Liver (tissue), 9 donors: ENCODE measurements around the gene MED4. TPM values are rescaled to one million over a fixed set of nuclear protein-coding genes. Genes with fewer than 3 reads are reported as not detected.
A peak's percentile ranks its signal among the peaks of the same experiment; 100 is the strongest.

ENCODE experiments used
- DNase-seq: peaks from one replicate; pipeline ENCODE4 v3.0.0-alpha.2; 2017; ENCODE audit warnings: low spot score
- H3K27ac ChIP-seq, 2 donors: one replicate each; pipeline ENCODE4 v1.7.0; 2013; ENCODE audit warnings: inconsistent platforms in 2 of 2, low read length in 2 of 2, control low read depth in 1 of 2, low read depth in 1 of 2, mild to moderate bottlenecking in 1 of 2
- H3K27me3 ChIP-seq, 4 donors: one replicate each; pipeline versions ENCODE4 v1.6.1 to v1.7.0; 2013; ENCODE audit warnings: low read length in 3 of 4, inconsistent platforms in 1 of 4, mild to moderate bottlenecking in 1 of 4, moderate library complexity in 1 of 4; ENCODE audit not compliant: control insufficient read depth in 4 of 4, insufficient read depth in 4 of 4
- H3K36me3 ChIP-seq, 4 donors: one replicate each; pipeline versions ENCODE4 v1.6.1 to v1.7.0; 2013; ENCODE audit warnings: low read length in 3 of 4, mild to moderate bottlenecking in 3 of 4, low read depth in 1 of 4, moderate library complexity in 1 of 4; ENCODE audit not compliant: control insufficient read depth in 4 of 4, insufficient read depth in 3 of 4
- H3K4me1 ChIP-seq, 4 donors: one replicate each; pipeline versions ENCODE4 v1.6.1 to v1.7.0; 2013; ENCODE audit warnings: low read length in 3 of 4, mild to moderate bottlenecking in 3 of 4, moderate library complexity in 1 of 4; ENCODE audit not compliant: control insufficient read depth in 4 of 4, insufficient read depth in 4 of 4
- H3K4me3 ChIP-seq, 3 donors: one replicate each; pipeline versions ENCODE4 v1.6.1 to v1.7.0; 2013; ENCODE audit warnings: low read length in 3 of 3, control low read depth in 1 of 3, low read depth in 1 of 3, mild to moderate bottlenecking in 1 of 3
- H3K9ac ChIP-seq, 2 donors: one replicate each; pipeline ENCODE4 v1.7.0; 2013; ENCODE audit warnings: low read length in 2 of 2, mild to moderate bottlenecking in 2 of 2, moderate library complexity in 2 of 2, control low read depth in 1 of 2, low read depth in 1 of 2
- H3K9me3 ChIP-seq, 4 donors: one replicate each; pipeline versions ENCODE4 v1.6.1 to v1.7.0; 2013; ENCODE audit warnings: low read length in 3 of 4; ENCODE audit not compliant: control insufficient read depth in 4 of 4
- EGR1 ChIP-seq, 2 donors: IDR thresholded peaks; 2 replicates each; pipeline ENCODE4 v1.6.1; 2016 to 2018; ENCODE audit warnings: antibody characterized with exemption in 2 of 2, low read depth in 2 of 2
- FOXA1 ChIP-seq: IDR thresholded peaks from 2 replicates; pipeline ENCODE4 v1.6.1; 2016; ENCODE audit warnings: antibody characterized with exemption
- FOXA2 ChIP-seq: IDR thresholded peaks from 2 replicates; pipeline ENCODE4 v1.6.1; 2016; ENCODE audit warnings: antibody characterized with exemption
- GABPA ChIP-seq, 2 donors: IDR thresholded peaks in 1 of 2; conservative IDR thresholded peaks in 1 of 2; 2 replicates each; pipeline ENCODE4 v1.6.1; 2016; ENCODE audit warnings: antibody characterized with exemption in 2 of 2, mild to moderate bottlenecking in 1 of 2, moderate library complexity in 1 of 2
- HNF4A ChIP-seq, 2 donors: conservative IDR thresholded peaks; 2 replicates each; pipeline ENCODE4 v1.6.1; 2016; ENCODE audit warnings: antibody characterized with exemption in 2 of 2, mild to moderate bottlenecking in 2 of 2
- HNF4G ChIP-seq: IDR thresholded peaks from 2 replicates; pipeline ENCODE4 v1.6.1; 2016; ENCODE audit warnings: antibody characterized with exemption
- JUND ChIP-seq, 2 donors: IDR thresholded peaks; 2 replicates each; pipeline ENCODE4 v1.6.1; 2016; ENCODE audit warnings: antibody characterized with exemption in 2 of 2
- NR2F2 ChIP-seq: IDR thresholded peaks from 2 replicates; pipeline ENCODE4 v1.6.1; 2016; ENCODE audit warnings: antibody characterized with exemption
- RAD21 ChIP-seq, 2 donors: IDR thresholded peaks; 2 replicates each; pipeline ENCODE4 v1.6.1; 2016; ENCODE audit warnings: antibody characterized with exemption in 2 of 2, mild to moderate bottlenecking in 2 of 2
- RXRA ChIP-seq, 2 donors: IDR thresholded peaks; 2 replicates each; pipeline ENCODE4 v1.6.1; 2017 to 2018; ENCODE audit warnings: antibody characterized with exemption in 2 of 2, mild to moderate bottlenecking in 1 of 2
- SP1 ChIP-seq: IDR thresholded peaks from 2 replicates; pipeline ENCODE4 v1.6.1; 2018; ENCODE audit warnings: antibody characterized with exemption, mild to moderate bottlenecking
- TAF1 ChIP-seq: conservative IDR thresholded peaks from 2 replicates; pipeline ENCODE4 v1.6.1; 2016; ENCODE audit warnings: antibody characterized with exemption, mild to moderate bottlenecking
- YY1 ChIP-seq: IDR thresholded peaks from 2 replicates; pipeline ENCODE4 v1.6.1; 2016; ENCODE audit warnings: antibody characterized with exemption, mild to moderate bottlenecking
- WGBS: extraction: QIAGEN DNeasy Blood & Tissue Kit; methylation state at CpG from one replicate; pipeline ENCODE4 v1.1.7; 2013; 5-methylcytosine and 5-hydroxymethylcytosine counted together
- polyA plus RNA-seq, 2 donors: library from polyadenylated mRNA; stranded (reverse) in 1 of 2; unstranded in 1 of 2; fragments of 200-250 nt in 1 of 2; fragments of >200 nt in 1 of 2; fragmentation: Nextera tagmentation in 1 of 2; extraction: Ambion mirVana in 1 of 2; gene quantifications; one replicate each; pipeline versions ENCODE4 v1.2.1 to v1.2.3, GENCODE V29; 2013 to 2015
- total RNA-seq, 2 donors: library from RNA; depleted of rRNA; stranded (reverse); fragments of >200 nt; gene quantifications; one replicate each; pipeline ENCODE4 v1.2.3, GENCODE V29; 2014
- TF ChIP-seq, protein P1 (sequence below): fragments of 150-350 bp; IDR thresholded peaks from 2 replicates; pipeline ENCODE4 v1.5.1; 2017; ENCODE audit warnings: improper control_type of control experiment, low read depth, low read length; ENCODE audit not compliant: missing input control
- TF ChIP-seq, protein P2 (sequence below): IDR thresholded peaks from 2 replicates; pipeline ENCODE4 v1.6.1; 2016; ENCODE audit warnings: antibody characterized with exemption
- TF ChIP-seq, protein P3 (sequence below): IDR thresholded peaks from 2 replicates; pipeline ENCODE4 v1.6.1; 2016; ENCODE audit warnings: antibody characterized with exemption
- TF ChIP-seq, protein P4 (sequence below): IDR thresholded peaks from 2 replicates; pipeline ENCODE4 v1.6.1; 2016; ENCODE audit warnings: antibody characterized with exemption
- TF ChIP-seq, protein P5 (sequence below): IDR thresholded peaks from 2 replicates; pipeline ENCODE4 v1.6.1; 2016; ENCODE audit warnings: antibody characterized with exemption, mild to moderate bottlenecking
- donor health status: healthy.
- donor health status: healthy.
- donor health status: healthy.
- donor health status: healthy.
- donor health status: healthy.

The MED4 gene
- total and polyA plus RNA-seq, 4 donors, result 18.2 to 32.4 (median 22.6) TPM

DNA sequence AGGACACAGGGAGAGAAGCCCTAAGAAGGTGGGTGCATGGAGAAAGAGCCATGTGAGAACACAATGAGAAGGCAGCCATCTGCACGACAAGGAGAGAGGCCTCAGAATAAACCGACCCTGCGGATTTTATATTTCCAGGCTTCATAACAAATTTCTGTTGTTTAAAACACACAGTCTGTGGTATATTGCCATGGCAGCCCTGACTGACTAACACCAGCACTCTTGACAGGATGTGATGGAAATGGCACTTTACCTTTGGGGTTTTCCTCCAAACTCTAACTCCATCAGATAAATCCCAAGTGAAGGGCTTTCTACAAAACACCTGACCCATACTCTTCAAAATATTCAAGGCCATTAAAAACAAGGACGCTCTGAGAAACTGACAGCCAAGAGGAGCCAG, 13.2 kb upstream of the MED4 start (continued):
- TF ChIP-seq, protein P1, sequence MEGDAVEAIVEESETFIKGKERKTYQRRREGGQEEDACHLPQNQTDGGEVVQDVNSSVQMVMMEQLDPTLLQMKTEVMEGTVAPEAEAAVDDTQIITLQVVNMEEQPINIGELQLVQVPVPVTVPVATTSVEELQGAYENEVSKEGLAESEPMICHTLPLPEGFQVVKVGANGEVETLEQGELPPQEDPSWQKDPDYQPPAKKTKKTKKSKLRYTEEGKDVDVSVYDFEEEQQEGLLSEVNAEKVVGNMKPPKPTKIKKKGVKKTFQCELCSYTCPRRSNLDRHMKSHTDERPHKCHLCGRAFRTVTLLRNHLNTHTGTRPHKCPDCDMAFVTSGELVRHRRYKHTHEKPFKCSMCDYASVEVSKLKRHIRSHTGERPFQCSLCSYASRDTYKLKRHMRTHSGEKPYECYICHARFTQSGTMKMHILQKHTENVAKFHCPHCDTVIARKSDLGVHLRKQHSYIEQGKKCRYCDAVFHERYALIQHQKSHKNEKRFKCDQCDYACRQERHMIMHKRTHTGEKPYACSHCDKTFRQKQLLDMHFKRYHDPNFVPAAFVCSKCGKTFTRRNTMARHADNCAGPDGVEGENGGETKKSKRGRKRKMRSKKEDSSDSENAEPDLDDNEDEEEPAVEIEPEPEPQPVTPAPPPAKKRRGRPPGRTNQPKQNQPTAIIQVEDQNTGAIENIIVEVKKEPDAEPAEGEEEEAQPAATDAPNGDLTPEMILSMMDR, result no peak
- no peak for TF ChIP-seq RAD21 (IDR thresholded peaks at IDR 0.05)
- no peak for TF ChIP-seq HNF4G
- TF ChIP-seq GABPA (IDR thresholded peaks at IDR 0.05 in 1 of 2, conservative IDR thresholded peaks at IDR 0.05 in 1 of 2), result no peak
- no peak for TF ChIP-seq NR2F2
- no peak for TF ChIP-seq YY1
- TF ChIP-seq, protein P2, sequence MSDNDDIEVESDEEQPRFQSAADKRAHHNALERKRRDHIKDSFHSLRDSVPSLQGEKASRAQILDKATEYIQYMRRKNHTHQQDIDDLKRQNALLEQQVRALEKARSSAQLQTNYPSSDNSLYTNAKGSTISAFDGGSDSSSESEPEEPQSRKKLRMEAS, result no peak
- TF ChIP-seq TAF1, result no peak

DNA sequence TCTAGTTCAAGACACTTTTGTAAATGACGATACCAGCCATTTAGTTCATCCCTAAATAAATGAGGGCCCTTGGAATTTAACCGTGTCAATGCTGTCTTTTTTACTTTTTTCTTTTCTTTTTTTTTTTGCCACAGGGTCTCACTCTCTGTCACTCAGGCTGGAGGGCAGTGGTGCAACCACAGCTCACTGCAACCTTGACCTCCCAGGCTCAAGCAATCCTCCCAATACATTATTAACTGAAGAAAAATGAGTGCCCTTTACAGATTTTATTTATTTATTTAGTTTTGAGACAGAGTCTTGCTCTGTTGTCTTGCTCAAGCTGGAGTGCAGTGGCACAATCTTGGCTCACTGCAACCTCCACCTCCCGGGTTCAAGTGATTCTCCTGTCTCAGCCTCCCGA, 2.9 kb upstream of the MED4 start:
- 90% methylated on average over 4 of the region's 4 CpGs for WGBS
- peaks cover 4 to 33% (median 25%) of the 10 kb centered on the region in 4 donors for H3K4me1 ChIP-seq
- H3K4me3 ChIP-seq, result no peak overlapping the region
- no peak overlapping the region for H3K9ac ChIP-seq
- H3K27me3 ChIP-seq, result no peaks in the 10 kb centered on the region
- H3K36me3 ChIP-seq, result no peaks in the 10 kb centered on the region
- no peaks in the 10 kb centered on the region for H3K9me3 ChIP-seq
- no peak for DNase-seq
- TF ChIP-seq, protein P3, sequence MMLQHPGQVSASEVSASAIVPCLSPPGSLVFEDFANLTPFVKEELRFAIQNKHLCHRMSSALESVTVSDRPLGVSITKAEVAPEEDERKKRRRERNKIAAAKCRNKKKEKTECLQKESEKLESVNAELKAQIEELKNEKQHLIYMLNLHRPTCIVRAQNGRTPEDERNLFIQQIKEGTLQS, result no peak
- TF ChIP-seq RXRA (IDR thresholded peaks at IDR 0.05), result no peak
- TF ChIP-seq, protein P2, result no peak
- TF ChIP-seq HNF4G, result no peak
- TF ChIP-seq FOXA1, result no peak
- TF ChIP-seq, protein P4, sequence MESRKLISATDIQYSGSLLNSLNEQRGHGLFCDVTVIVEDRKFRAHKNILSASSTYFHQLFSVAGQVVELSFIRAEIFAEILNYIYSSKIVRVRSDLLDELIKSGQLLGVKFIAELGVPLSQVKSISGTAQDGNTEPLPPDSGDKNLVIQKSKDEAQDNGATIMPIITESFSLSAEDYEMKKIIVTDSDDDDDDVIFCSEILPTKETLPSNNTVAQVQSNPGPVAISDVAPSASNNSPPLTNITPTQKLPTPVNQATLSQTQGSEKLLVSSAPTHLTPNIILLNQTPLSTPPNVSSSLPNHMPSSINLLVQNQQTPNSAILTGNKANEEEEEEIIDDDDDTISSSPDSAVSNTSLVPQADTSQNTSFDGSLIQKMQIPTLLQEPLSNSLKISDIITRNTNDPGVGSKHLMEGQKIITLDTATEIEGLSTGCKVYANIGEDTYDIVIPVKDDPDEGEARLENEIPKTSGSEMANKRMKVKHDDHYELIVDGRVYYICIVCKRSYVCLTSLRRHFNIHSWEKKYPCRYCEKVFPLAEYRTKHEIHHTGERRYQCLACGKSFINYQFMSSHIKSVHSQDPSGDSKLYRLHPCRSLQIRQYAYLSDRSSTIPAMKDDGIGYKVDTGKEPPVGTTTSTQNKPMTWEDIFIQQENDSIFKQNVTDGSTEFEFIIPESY, result no peak
- no peak for TF ChIP-seq GABPA (IDR thresholded peaks at IDR 0.05 in 1 of 2, conservative IDR thresholded peaks at IDR 0.05 in 1 of 2)
- TF ChIP-seq RAD21 (IDR thresholded peaks at IDR 0.05), result no peak
- TF ChIP-seq TAF1, result no peak
- no peak overlapping the region for H3K27ac ChIP-seq

DNA sequence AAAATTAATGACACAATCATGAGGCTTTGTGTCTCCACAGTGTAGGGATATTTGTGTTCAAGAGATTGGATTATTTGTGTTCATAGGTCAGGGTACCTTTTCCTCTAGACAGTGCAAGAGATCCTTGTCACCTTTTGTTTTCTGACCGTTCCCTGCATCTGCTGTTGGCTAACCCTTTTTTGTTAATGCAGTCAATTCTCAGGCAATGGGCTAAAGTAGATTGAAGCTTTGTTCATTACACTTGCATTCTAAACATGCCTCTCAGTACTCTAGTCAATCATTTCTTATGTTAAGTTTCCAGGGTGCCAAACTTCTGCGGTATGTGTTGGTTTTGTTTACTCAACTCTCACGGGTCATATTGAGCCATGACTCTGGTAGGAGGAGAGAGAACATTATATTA, 1.8 kb upstream of the MED4 start:
- no peaks in the 10 kb centered on the region for H3K27me3 ChIP-seq
- no peaks in the 10 kb centered on the region for H3K9me3 ChIP-seq
- H3K4me1 ChIP-seq, result peaks cover 6 to 39% (median 26%) of the 10 kb centered on the region in 4 donors
- WGBS, result 27% methylated on average over 3 of the region's 3 CpGs
- TF ChIP-seq RXRA (IDR thresholded peaks at IDR 0.05) (peak; percentile 79 to 80), SP1 (peak; percentile 93), JUND (IDR thresholded peaks at IDR 0.05) (peak; percentile 23 to 54), FOXA2 (no peak), HNF4G (peak; percentile 56), HNF4A (conservative IDR thresholded peaks at IDR 0.05) (peak; percentile 76 to 84), TAF1 (peak; percentile 30), GABPA (IDR thresholded peaks at IDR 0.05 in 1 of 2, conservative IDR thresholded peaks at IDR 0.05 in 1 of 2) (peak in 1 of 2 donors; percentile 54), RAD21 (IDR thresholded peaks at IDR 0.05) (peak; percentile 33 to 36), FOXA1 (peak; percentile 26), EGR1 (IDR thresholded peaks at IDR 0.05; ENCODE audit: low read depth in 2 of 2) (no peak), NR2F2 (no peak), YY1 (peak; percentile 78)
- TF ChIP-seq, protein P5, sequence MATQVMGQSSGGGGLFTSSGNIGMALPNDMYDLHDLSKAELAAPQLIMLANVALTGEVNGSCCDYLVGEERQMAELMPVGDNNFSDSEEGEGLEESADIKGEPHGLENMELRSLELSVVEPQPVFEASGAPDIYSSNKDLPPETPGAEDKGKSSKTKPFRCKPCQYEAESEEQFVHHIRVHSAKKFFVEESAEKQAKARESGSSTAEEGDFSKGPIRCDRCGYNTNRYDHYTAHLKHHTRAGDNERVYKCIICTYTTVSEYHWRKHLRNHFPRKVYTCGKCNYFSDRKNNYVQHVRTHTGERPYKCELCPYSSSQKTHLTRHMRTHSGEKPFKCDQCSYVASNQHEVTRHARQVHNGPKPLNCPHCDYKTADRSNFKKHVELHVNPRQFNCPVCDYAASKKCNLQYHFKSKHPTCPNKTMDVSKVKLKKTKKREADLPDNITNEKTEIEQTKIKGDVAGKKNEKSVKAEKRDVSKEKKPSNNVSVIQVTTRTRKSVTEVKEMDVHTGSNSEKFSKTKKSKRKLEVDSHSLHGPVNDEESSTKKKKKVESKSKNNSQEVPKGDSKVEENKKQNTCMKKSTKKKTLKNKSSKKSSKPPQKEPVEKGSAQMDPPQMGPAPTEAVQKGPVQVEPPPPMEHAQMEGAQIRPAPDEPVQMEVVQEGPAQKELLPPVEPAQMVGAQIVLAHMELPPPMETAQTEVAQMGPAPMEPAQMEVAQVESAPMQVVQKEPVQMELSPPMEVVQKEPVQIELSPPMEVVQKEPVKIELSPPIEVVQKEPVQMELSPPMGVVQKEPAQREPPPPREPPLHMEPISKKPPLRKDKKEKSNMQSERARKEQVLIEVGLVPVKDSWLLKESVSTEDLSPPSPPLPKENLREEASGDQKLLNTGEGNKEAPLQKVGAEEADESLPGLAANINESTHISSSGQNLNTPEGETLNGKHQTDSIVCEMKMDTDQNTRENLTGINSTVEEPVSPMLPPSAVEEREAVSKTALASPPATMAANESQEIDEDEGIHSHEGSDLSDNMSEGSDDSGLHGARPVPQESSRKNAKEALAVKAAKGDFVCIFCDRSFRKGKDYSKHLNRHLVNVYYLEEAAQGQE, result peak; percentile 43
- TF ChIP-seq, protein P3, result peak; percentile 58
- TF ChIP-seq, protein P4, result no peak
- TF ChIP-seq, protein P2, result peak; percentile 48
- no peak overlapping the region for H3K27ac ChIP-seq
- no peak overlapping the region for H3K4me3 ChIP-seq
- H3K9ac ChIP-seq, result no peak overlapping the region
- no peaks in the 10 kb centered on the region for H3K36me3 ChIP-seq
- DNase-seq, result no peak
